ENCODE measurements around the gene CCDC13.

Gene CCDC13

GRCh38 chr3:42734263-42734860 lies 38.7 kb downstream of the CCDC13 start:
- DNase-seq, result peak in 3 of 56 donors; percentile 42 to 50 (median 49)

DNA sequence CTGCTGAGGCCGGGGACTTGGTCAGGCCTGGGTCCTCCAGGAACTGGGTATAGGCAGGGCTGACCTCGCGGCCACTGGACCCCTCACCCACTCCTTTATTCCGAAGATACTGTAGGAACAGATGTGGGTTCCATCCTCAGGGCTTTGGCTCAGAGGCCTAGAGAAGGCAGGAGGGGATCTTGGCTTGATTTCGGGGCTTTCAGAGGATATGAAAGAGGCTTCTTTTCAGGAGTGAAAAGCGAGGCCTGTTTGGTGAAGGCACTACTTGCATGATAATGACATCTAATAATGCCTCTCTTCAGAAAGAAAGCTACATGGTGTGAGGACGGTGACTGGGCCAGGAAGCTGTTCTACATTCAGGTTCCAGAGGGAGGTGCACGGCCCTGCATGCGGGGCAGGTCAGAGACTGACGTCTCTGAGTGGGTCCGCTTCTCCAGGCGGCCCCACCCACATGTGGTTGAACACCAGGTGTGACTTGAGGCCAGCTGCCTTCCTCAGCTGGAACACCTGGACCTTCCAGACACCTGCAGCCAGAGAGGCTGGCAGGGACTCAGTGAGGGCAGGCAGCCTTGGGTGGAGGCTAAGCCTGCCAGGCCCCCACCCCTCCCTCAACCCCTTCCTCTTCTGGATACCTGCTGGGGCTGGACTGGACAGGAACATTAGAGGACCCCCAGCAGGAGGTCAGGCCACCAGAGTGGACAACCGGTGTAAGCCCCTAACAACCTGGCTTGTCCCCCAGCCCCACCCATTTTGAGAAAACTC lies 39.4 kb downstream of the CCDC13 start:
- peak in 51 of 56 donors; percentile 29 to 93 (median 73) for DNase-seq

DNA sequence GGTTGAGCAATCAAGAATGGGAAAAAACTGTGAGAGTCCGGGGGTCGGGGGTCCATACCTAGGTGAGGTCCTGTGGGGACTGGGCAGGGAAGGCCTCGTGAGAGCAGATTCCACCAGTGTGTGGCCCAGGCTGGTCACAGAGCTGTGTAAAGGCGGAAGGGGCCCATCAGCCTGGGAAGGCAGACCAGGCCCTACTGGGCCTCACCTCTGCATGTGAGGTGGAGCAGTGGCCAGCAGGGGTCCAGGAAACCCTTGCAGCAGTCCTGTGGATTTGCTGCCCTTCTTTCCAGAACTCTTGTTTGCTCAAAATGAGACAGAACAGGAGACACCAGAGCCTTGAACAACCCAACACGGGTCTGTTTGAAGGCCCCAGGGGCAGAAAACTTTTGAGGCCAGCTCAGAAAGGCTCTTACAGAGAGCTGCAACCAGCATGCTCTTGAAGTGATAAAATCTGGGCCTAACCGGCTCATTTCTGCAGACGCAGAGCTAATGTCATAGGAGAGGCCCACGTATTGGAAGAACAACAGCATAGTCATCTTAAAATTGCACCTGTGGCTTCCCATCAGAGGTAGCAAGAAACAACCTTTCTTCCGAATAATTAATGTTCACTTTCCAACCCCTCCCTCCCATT lies 40.1 kb downstream of the CCDC13 start:
- DNase-seq, result peak in 4 of 56 donors; percentile 47 to 66 (median 63)

- DNase-seq, result peak in 53 of 56 donors; percentile 35 to 95 (median 83)
Measured at GRCh38 chr3:42732196-42732828, 40.7 kb downstream of the CCDC13 start.

DNA sequence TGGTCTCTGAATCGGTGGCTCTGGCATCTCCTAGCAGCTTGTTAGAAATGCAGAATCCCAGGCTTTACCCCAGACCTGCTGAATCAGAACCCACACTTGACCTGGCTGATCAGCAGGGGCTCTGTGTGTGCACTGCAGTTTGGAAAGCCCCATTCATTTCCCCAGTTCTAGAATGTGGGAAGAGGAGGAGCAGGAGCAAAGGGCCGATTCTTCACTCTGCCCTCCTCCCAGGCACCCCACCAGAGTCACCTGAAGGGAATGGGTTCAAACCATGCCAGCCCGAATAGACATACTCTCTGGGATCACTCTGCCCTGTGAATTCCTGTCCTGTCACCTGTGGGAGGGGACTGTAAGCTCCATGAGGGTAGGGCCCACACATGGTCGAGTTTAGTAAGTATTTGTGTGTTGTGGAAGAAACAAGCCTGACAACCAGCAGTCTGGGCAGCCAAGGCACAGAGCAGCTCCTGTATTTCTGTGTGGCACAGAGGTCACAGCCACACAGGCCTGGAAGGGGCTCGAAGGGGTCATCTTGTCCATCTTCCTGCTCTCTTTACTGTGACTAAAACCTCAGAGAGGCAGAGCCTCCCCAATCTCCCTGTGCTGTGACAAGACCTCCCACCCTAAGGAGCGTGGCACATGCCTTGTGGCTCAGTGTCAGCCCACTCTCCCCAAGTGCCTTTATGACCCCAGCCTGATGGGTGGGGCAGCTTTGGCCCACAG lies 41.4 kb downstream of the CCDC13 start:
- DNase-seq, result no peak

- no peak for DNase-seq
Measured at GRCh38 chr3:42730706-42731420, 42.2 kb downstream of the CCDC13 start.

- DNase-seq, result no peak
Measured at GRCh38 chr3:42730294-42730693, 42.8 kb downstream of the CCDC13 start.

- peak in 2 of 56 donors; percentile 28 to 29 for DNase-seq
Measured at GRCh38 chr3:42729404-42730145, 43.5 kb downstream of the CCDC13 start.

DNA sequence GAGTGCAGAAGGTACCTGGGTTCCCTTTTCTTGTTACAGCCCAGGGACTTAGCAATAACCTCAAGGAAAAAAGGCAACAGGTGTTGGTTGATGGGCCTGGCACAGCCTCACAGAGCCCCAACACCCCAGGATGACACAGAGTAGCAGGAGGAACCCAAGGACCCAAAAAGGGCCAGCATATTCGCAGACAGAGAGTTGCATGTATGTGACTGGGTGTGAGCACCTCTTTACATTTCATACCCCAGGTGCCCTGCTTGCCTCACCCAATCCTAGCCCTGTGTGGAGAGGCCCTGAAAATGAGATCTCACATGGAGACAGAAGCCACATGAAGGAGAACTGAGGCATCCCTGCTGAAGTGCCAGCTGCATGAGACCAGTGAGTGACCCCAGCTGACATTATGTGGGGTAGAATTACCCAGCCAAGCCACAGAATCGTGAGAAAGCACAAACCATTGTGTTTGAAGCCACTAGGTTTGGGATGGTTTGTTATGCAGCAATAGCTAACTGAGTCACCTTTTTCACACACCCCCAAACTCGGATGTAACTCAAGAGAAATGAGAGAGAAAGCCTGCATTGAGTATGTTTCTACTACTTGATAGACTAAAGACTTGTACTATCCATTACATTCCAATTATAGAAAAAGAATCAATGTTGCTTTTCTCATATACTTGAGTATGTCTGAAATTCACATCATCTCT lies 44.2 kb downstream of the CCDC13 start:
- DNase-seq, result no peak

GRCh38 chr3:42728056-42728455 lies 45.0 kb downstream of the CCDC13 start:
- DNase-seq, result peak in 26 of 56 donors; percentile 24 to 74 (median 49)

DNA sequence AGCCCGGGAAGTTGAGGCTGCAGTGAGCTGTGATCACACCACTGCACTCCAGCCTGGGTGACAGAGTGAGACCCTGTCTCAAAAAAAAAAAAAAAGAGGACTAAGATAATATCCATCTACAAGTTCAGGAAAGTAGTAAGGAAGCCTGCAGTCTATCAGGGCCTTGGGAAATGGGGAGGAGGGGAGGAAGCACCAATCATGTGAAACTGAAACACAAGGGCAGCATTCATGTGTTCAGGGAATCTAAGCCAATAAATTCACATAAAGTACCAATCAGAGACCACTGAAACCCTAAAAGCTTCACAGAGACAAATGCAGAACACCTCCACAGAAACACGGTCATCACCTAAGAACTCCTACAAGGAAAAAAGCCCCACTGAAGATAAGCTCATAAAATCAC lies 47.6 kb downstream of the CCDC13 start:
- DNase-seq, result peak in 19 of 56 donors; percentile 28 to 82 (median 48)

DNA sequence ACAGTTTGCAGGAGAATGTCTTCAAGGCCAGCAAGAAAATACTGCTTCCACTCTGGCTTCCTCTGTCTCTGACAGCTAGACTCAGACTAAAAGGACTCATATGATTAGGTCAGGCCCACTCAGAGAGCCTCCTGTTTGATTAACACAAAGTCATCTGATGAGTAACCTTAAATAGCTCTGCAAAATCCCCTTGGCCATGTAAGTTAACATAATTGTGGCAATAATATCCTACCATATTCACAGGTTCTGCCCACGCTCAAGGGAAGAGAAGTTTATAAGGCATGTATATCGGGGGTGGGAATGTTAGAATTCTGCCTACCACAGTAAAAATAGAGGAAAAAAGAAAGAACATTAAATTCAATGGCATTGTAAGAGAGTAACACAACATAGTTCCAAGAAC lies 49.8 kb downstream of the CCDC13 start:
- no peak for DNase-seq
